Stimulated activated CD4-positive, alpha-beta T cell treated with anti-CD3 and anti-CD28 coated beads, Interleukin-4, amount 100 ng/mL, for 1 hour (primary cell): ENCODE results near the gene KL.

Experiments used
- DNase-seq: peaks from one replicate; pipeline ENCODE4 v3.0.0-alpha.2; 2020

KL gene

DNA sequence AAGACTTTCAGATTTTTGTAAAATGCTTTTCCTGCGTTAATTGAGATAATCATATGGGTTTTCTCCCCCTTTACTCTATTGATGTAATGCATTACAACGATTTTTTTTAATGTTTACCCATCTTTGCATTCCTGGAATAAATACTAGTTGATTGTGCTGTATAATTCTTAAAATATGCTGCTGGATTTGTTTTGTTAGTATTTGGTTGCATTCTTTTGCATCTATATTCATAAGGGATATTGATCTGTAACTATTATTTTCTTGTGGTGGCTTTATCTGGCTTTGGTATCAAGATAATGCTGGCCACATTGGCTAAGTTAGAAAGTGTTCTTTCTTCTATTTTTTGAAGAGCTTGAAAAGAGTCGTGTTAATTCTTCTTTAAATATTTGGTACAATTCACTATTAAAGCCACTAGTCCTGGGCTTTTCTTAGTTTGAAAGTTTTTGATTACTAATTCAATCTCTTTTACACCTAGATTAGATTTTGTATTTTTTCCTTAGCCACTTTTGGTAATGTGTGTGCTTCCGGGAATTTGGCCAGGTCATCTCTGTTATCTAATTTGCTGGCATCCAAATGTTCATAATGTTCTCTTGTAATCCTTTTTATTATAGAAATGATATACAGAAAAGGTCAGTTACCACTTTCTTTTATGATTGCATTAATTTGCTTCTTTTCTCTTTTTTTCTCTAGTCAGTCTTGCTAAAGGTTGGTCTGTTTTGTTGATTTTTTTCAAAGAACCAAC, 29.8 kb downstream of the KL start:
- DNase-seq = no peak

DNA sequence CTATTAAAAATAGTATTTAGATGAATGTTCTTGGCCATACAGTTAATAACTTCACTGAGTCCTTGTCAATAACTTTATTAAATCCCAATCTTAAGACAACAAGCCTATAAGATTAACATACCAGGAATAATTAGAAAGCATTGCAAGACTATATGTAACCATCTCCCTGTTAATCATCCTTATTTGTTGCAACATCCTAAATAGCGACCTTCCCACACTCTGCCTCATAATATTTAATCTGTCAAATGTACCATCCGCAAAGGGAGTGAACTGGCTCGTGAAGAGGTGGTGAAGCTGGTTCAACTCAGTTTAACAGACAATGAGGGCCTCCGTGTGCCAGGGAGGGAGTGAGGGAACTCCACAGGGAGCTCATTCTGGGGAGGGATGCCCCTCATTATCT, 33.9 kb downstream of the KL start:
- no peak for DNase-seq

DNA sequence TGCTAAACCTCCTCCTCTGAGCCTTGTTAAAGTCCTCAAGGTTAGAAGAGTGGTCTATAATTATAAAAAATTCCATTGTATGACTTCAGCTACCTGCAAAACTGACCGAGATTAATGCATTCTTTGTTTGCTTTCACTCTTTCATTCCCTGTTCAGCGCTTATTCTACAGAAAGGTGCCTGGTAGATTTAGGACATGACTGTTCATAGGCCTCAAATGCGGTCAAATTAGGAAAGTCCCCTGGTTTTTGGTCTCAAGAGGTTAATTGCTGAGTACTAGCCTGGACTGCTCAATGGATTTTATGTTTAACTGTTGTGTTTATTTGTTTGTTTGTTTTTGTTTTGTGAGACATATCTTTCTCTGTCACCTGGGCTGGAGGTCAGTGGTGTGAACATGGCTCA, 35.4 kb downstream of the KL start:
- no peak for DNase-seq

DNA sequence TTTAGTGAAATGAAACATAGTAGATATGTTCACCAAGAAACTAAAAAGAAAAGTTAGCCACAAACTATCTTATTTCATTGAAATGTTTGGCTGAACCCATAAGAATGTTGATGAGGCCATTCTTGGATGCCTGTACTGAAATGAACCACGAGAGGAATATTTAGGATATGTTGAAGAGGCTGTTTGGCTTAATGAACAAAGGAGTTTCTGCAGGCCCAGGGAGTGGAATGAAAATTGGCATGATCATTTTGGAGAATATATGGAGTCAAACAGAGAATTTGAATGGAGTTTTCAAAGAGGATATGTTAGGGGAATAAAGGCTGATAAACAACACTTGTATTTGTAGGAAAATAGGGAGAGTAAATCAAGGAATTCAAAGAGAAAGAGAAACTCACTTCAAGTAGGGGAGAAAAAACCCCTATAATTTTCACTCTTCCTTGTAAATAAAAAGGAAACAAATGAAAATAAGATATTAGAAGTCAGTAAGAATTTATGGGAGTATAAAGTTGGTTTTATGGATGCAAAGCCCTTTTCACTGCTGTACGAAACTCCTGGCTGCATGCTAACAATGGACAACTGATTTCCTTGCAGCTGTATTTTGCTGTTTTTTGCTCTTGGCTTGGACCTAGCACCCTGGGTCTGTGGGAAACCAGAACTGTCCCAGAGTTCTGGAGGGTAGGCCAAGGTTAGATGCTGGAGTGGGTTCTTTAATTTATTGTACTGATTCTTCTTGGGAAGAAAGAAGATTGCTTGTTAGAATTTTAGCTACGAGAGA, 36.5 kb downstream of the KL start:
- no peak for DNase-seq

DNA sequence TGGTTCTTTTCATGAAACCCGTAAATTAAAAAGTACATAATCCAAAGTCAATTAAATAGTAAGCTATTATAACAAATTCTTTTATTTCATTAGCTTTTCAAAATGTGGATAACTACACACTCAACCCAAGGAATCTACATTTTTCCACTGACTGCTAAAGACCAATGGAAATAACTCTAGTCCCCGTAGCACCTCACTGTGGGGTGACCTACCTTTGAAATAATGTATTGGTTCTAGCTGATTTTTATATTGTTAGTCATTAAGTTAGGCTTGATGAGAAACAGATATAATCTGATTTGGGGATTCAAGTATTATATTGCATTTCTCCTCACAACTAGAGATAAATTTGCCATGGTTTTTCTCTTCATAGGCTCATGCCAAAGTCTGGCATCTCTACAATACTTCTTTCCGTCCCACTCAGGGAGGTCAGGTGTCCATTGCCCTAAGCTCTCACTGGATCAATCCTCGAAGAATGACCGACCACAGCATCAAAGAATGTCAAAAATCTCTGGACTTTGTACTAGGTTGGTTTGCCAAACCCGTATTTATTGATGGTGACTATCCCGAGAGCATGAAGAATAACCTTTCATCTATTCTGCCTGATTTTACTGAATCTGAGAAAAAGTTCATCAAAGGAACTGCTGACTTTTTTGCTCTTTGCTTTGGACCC, 37.3 kb downstream of the KL start:
- DNase-seq = no peak

DNA sequence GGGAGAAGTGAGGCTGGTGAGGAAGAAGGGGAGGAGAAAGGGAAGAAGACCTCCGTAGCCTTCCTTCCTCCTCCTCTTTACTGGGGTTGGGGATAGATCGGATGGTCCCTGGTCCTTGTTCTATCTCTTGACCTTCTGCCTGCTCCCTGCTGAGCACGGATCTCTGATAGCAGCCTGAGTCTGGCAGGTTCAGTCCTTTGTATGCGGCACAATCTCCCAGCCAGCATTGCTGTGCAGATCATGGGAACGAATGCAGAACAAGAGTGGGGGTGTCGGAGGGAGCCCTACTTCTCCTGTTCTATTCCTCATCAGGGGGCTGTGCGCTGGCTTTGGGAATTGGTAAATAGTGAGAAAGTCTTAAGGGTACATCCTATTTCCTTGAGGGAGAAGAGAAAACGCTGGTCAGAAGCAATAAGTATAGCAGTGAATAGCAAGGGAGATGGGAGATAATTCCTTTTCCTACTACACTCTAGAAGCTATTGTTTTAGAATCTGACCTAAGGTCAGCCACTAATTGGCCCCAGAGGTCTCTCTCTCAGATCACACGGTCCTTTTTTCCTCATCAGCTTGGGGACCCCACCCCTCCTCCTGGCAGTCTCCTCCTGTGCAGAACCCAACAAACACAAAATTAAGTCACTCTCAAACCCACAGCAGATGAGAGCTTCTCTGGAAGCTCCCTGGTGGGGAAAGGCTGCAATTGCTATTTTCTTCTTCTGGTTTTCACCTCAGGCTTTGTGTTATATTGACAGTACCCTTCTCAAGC, 41.0 kb downstream of the KL start:
- no peak for DNase-seq

DNA sequence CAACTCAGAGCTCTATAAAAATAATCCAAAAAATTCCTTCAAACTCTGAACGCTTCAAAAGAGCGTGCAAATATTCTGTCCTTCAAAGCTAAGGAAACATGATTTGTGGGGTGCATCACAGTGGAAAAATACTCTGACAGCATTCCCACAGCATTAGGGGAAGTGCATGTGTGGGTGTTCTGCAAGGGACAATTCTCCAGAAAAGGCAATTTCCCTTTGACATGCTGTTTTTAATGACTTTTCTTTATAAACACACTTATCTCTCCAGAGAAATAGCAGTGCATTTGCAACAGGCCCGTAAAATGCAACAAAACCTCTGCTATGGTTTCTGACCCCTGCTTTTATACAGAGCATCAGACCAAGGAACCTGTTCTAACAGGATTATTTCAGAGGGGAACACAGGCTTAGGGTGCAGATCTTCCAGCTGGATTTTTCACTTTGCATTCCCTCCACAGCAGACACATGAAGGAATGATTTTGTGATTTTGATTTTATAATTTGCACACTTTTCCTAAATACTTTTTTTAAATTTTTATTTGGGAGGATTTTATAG, 42.6 kb downstream of the KL start:
- no peak for DNase-seq

DNA sequence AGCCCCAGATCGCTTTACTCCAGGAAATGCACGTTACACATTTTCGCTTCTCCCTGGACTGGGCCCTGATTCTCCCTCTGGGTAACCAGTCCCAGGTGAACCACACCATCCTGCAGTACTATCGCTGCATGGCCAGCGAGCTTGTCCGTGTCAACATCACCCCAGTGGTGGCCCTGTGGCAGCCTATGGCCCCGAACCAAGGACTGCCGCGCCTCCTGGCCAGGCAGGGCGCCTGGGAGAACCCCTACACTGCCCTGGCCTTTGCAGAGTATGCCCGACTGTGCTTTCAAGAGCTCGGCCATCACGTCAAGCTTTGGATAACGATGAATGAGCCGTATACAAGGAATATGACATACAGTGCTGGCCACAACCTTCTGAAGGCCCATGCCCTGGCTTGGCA, 44.6 kb downstream of the KL start:
- no peak for DNase-seq

DNA sequence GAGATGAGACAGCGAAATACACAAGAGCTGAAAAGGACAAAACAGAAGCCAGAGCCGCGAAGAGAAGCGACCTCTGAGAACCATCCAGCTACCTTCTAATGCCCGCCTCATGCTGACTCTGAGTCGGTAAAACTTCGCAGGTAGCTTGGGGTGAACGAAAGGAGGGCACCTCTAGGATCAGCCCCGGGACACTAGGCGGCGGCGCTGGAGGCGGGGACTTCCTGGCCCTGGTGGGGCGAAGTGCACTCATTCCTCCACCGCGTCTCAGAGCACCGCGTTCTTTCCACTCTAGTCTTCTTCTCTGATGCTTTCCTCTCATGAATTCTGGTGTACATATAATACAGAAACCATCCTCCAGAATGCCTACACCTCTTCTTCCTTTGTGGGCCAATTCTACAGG, 50.1 kb downstream of the KL start:
- DNase-seq = no peak

DNA sequence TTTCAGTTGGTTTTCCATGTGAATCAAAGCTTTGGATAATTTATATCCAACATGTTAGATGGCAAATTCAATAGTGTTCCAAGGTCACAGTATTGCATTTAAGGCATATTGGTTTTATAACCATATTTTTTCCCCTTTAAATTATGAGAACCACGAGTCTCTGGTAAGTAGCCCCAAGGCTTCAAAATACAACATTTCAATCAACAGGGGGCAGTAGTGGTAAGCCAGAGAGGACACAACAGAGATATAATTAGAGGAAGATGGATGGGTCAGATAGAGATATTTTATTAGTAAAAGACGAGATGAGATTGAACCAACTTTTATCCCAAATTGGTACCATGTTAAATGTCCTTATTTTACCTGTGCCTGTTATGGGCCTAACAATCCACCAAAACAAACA, 53.1 kb downstream of the KL start:
- DNase-seq = no peak

DNA sequence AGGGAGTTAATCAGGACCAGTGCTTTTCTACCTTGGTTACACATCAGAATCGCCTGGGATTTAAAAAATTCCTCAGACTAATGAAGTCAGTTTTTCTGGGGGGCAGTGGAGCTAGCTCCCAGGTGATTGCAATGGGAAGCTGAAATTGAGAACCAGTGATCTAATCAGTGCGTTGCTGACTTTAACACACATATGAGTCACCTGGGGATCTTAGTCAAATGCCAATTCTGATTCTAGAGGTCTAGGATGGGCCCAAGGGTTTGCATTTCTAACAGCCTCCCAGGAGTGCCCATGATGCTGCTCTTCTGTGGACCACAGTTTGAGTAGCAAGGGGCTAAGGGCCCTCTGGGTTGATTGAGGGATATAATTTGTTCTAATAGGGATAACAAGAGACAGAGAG, 54.5 kb downstream of the KL start:
- DNase-seq = no peak

DNA sequence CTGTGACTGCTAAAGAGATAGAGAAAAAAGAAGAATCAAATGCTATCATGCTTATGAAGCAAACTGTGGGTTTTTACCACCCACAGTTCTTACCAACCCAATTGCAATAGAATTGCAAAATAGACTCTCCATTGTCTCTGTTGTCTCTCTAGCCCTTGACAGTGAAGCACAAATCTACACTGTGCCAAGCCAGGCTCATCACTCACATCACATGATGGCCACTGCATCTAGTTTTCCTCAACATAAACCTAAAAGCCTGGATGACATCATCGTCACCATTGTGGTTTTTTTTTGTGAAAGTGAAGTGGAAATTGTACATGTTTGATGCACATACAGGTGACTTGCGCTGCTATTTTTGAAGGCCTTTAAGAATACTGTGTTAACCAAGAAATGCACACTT, 56.1 kb downstream of the KL start:
- DNase-seq = no peak

DNA sequence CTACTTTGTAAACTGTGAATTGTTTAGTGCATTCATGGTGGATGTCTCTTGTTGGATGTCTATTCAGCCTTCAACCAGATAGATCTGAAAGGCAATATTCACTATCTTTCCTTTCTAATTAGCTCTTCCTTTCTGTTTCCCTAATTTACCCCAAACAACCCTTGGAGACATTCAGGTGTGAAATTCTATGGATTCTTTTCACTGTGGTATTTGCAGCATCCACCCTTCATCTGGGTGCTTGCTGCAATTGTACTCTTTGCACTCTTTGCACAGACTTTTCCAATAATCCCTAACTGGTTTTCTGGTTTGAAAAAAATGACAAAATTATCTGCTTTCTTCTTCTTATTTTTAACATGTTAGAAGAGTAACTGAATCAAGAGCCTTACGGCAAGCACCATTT, 56.5 kb downstream of the KL start:
- DNase-seq = no peak

DNA sequence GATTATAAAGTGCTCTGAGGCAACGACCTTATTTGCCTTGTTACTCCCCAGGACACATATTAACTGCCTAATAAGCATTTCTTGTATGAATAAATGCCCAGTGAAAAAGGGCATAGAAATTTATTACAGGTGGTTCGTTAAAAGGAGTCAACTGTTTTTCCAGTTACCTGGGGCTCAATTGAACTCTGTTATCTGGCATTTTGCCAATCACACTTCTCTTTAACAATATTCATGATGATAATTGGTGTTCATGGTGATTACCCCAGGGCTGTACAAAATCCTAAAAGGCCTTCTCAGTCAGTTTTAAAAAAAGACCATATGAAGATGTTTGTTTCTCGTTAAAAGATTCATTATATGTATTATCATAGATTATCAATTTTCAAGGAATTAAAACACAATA, 57.1 kb downstream of the KL start:
- DNase-seq = no peak

DNA sequence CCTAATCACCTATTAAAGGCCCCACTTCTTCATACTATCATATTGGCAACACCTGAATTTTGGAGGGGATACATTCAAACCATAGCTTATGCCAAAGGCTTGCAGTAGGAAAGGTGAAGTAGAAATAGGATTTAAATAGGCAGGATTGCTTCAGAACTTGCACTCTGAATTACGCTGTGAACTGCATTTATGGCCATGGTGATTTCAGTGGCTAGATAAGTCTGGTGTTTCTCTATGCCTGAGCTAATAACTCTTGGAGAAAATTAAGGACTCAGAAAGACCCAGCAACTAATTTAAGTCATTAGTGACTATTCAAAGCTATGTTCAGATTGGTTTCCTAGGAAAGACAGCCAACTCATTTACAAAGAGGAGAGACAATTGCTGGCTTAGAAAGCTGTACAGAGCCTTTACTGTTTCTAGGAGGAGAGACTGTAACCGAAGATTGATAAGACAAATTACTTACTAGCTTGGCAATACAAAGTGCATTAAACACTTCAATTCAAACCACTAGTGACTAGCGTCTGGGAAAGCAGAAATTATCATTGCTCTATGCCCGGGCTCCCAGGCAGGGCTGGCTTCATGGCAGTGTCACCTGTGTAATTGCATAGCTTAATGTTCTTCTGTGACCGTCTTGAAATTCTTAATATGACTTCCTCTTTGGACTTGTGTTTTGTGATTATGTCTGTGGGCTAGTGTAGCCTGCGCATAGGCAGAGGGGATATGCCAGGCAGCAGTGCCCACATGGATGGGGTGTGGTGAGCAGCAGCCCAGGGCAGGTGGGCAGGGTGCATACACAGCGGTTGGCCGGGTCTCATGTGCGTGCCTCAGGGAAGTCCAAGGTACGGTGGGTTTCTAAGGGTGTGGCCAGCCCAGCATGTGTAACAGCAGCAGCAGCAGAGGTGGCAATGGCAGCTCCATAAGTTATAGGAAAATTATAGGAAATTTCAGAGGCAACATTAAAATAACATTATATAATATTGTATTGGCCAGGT, 60.1 kb downstream of the KL start:
- DNase-seq = no peak

DNA sequence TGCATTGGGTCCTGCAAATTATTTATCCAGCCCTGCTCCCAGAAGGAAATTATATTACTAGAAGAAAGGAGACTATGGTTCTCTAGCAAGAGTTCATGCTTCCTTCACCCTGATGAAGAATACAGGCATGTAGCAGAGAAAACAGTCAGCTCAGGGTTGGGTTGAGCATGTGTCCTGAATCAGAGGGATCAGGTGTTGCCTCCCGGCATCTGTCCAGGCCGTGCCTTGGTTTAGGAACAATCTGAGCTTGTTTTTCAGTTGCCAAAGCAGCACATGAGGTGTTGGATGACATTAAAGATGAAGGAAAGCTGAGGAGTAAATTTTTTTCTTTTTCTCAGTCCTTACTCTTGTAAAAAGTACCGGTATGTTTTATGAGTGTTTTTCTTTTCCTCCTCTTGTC, 62.0 kb downstream of the KL start:
- DNase-seq = no peak

DNA sequence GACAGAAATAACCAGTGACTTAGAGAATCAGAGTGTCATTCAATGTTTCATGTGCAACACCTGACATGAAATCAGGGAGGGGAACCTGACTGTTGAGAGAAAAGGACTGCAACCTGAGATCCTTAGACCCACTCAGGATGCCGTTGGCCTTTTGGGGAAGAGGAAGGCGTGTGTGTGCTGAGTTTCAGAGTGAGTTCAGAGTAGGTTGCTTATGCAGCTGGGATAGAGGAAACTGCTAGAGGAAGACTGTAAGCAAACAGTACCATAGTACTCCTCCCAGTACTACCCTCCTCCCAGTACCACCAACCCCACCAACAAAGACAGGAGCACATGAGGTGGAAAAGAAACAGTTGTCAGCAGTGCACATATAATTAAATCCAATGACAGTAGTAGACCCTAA, 63.7 kb downstream of the KL start:
- DNase-seq = no peak

DNA sequence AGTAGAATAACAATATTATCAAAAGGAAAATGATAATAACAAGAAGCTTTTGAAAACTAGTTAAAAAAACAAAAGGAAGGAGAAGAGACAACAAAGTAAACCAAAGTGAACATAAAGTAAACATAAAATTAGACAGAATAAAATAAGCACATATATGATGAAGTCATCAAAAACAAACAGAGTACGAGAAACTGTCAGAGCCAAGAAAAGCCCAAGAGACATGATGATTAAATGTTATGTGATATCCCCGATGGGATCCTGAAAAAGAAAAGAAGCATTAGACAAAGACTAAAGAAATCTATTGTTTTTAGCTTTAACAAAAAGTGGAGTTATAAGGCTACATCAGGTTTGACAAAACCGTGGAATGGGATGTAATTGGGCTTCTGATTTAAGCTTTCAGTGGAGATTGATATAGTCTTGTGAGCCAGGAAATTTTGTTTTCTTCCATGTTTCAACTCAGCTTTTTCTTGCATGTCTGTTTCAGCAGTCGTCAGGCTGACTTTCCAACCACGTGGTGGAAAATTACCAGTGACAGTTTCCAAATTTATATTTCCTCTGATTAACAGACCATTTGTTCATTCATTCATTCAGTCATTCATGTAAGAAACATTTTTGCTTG, 64.9 kb downstream of the KL start:
- DNase-seq = no peak

DNA sequence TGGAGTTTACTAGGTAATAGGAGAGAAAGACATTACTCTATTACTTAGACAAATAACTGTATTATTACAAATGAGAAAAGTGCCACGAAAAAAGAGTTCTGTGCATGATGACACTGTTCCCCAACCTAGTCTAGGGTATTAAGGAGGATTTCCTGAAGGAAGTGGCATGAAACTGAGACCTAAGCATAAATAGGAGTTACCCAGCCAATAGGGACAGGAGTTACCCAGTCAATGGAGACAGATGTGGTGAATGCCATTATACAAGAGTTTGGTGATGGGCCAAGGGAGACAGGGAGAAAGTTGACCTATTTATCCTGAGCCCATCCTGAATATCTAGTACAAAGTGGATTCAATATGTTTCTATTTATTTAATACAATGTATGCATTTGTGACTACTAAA, 65.4 kb downstream of the KL start:
- DNase-seq = no peak

DNA sequence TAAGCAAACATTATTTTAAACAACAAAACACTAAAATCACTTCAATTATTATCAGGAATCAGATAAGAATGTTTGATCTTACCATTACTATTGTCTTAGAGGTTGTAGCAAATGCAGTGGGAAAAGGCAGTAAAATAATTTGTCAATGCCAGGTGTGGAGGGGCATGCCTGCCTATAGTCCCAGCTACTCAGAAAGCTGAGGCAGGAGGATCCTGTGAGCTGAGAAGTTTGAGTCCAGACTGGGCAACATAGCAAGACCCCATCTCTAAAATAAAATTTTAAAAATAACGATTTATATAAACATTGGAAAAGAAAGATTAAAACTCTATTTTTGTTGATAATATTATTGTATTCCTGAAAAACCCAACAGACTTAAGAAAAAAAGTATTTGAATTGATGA, 66.8 kb downstream of the KL start:
- no peak for DNase-seq

DNA sequence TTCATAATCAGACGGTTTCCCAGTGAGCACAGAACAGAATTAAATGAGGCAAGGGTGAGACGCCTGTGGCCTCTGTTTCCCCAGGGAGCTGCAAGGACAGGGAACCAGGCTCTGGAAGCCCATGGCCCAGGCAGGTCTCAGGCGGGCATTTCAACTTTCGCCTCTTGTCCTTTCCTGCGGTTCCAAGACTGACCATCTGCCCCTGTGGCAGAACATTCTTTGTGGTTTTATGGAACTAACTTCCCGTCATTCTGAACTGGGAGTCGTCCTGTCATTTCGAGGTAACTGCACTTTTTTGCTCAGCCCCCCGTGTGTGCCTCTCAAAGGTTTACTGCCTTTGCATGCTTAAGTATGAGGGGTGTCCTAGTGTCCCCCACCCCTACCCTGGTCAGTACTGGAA, 70.9 kb downstream of the KL start:
- DNase-seq = no peak
